A673 (cell line): ENCODE data around the gene ITGA1. TPM values are rescaled to one million over a fixed set of nuclear protein-coding genes. Genes with fewer than 3 reads are reported as not detected.

ENCODE experiments used
- BruUV-seq: library from RNA; stranded (reverse); fragments of 400-500 nt; replicated peaks from 2 replicates; lab custom pipeline; 2021; lab: Mats Ljungman, UMichigan
- CTCF ChIA-PET: fragments of 300-600 bp; sonication (Branson Sonifier 250); formaldehyde crosslinking; loops from one replicate; lab custom pipeline; 2022; ENCODE audit warnings: antibody characterized with exemption; lab: Charles Lee
- POLR2A ChIA-PET: fragments of 300-600 bp; sonication (Branson Sonifier 250); formaldehyde crosslinking; loops from one replicate; lab custom pipeline; 2022; ENCODE audit warnings: antibody characterized with exemption; ENCODE audit not compliant: low non-redundant PET; lab: Charles Lee
- DNase-seq: peaks from one replicate; pipeline ENCODE4 v3.0.0-alpha.2; 2015; ENCODE audit warnings: low spot score
- H3K27ac ChIP-seq: fragments of 200-600 bp; sonication (generic); 2 replicates; pipeline ENCODE4 v1.5.1; 2016; ENCODE audit warnings: mixed run types, low read depth, mild to moderate bottlenecking, mixed read lengths, antibody characterized with exemption, low read length; ENCODE audit not compliant: poor library complexity, severe bottlenecking
- H3K27me3 ChIP-seq: fragments of 200-600 bp; sonication (generic); replicated peaks from 2 replicates; pipeline ENCODE4 v1.6.1; 2017; ENCODE audit warnings: mixed run types, low read depth, mild to moderate bottlenecking, mixed read lengths, antibody characterized with exemption, low read length; ENCODE audit not compliant: insufficient read depth, poor library complexity
- H3K36me3 ChIP-seq: fragments of 200-600 bp; sonication (generic); 2 replicates; pipeline ENCODE4 v1.6.1; 2016; ENCODE audit warnings: mixed run types, mild to moderate bottlenecking, mixed read lengths, antibody characterized with exemption, low read length; ENCODE audit not compliant: insufficient read depth, poor library complexity, severe bottlenecking
- H3K4me1 ChIP-seq: fragments of 200-600 bp; sonication (generic); 2 replicates; pipeline ENCODE4 v1.6.1; 2017; ENCODE audit warnings: mixed run types, mild to moderate bottlenecking, mixed read lengths, antibody characterized with exemption, low read length; ENCODE audit not compliant: insufficient read depth, poor library complexity, severe bottlenecking
- H3K4me3 ChIP-seq: fragments of 200-600 bp; sonication (generic); 2 replicates; pipeline ENCODE4 v1.5.1; 2016; ENCODE audit warnings: low read depth, mixed run types, mild to moderate bottlenecking, mixed read lengths, low read length; ENCODE audit not compliant: poor library complexity, severe bottlenecking
- H3K9me3 ChIP-seq: fragments of 200-600 bp; sonication (generic); 2 replicates; pipeline ENCODE4 v1.6.1; 2016; ENCODE audit warnings: mixed run types, low read depth, mild to moderate bottlenecking, mixed read lengths, antibody characterized with exemption, low read length; ENCODE audit not compliant: poor library complexity, severe bottlenecking
- CTCF ChIP-seq: fragments of 300-800, 200-600 bp; sonication (generic); conservative IDR thresholded peaks from 2 replicates; pipeline ENCODE4 v1.5.1; 2017; ENCODE audit warnings: low read depth, mild to moderate bottlenecking, antibody characterized with exemption, low read length, moderate library complexity, mixed read lengths
- EZH2 ChIP-seq: fragments of 200-600 bp; sonication (generic); IDR thresholded peaks from 2 replicates; pipeline ENCODE4 v1.6.1; 2017; ENCODE audit warnings: borderline replicate concordance, low read depth, mild to moderate bottlenecking, mixed read lengths, antibody characterized with exemption, low read length; ENCODE audit not compliant: poor library complexity, severe bottlenecking
- intact Hi-C: fragments of 100-400 bp; cut with micrococcal nuclease; formaldehyde crosslinking; loops from one replicate; pipeline ENCODE4 v1.10.0; 2022; ENCODE audit not compliant: unreplicated experiment
- total RNA-seq: library from RNA; stranded (reverse); gene quantifications from 2 replicates; pipeline ENCODE4 v1.2.3, GENCODE V29; 2021

The ITGA1 gene
- total RNA-seq, 1 experiment from 2014 or later: 8.1 TPM

GRCh38 chr5:52924456-52924855, 136.7 kb downstream of the ITGA1 start:
- no peaks in the 10 kb centered on the region for H3K27me3 ChIP-seq
- no peaks in the 10 kb centered on the region for H3K9me3 ChIP-seq
- TF ChIP-seq CTCF (no peak), EZH2 (no peak)
- CTCF ChIA-PET: no interaction called here
- no TSS peak for BruUV-seq
- no peak overlapping the region for H3K27ac ChIP-seq
- peaks cover 5% of the 10 kb centered on the region for H3K4me1 ChIP-seq
- H3K4me3 ChIP-seq: no peak overlapping the region
- DNase-seq: no peak
- no peaks in the 10 kb centered on the region for H3K36me3 ChIP-seq
- intact Hi-C loops: no loop called here
- POLR2A ChIA-PET: no interaction called here

- H3K27ac ChIP-seq: no peak overlapping the region
- ChIA-PET POLR2A (no interaction called here), CTCF (no interaction called here)
- H3K4me1 ChIP-seq: peaks cover 5% of the 10 kb centered on the region
- H3K9me3 ChIP-seq: no peaks in the 10 kb centered on the region
- intact Hi-C loops: no loop called here
- BruUV-seq: no TSS peak
- H3K4me3 ChIP-seq: no peak overlapping the region
- TF ChIP-seq CTCF (no peak), EZH2 (no peak)
- DNase-seq: no peak
- H3K27me3 ChIP-seq: no peaks in the 10 kb centered on the region
- H3K36me3 ChIP-seq: no peaks in the 10 kb centered on the region
Observed at GRCh38 chr5:52925001-52925400, 137.3 kb downstream of the ITGA1 start.

- Histone ChIP-seq H3K36me3 (no peaks in the 10 kb centered on the region), H3K4me1 (no peaks in the 10 kb centered on the region), H3K9me3 (no peaks in the 10 kb centered on the region), H3K4me3 (no peak overlapping the region), H3K27me3 (no peaks in the 10 kb centered on the region), H3K27ac (no peak overlapping the region)
- DNase-seq: no peak
- no peak for TF ChIP-seq CTCF
- no peak for TF ChIP-seq EZH2
- intact Hi-C loops: no loop called here
- ChIA-PET CTCF (no interaction called here), POLR2A (no interaction called here)
- BruUV-seq: no TSS peak
Observed at GRCh38 chr5:52928689-52929088, 141.0 kb downstream of the ITGA1 start.
